ENCODE results near the gene MTHFD1.

DNA sequence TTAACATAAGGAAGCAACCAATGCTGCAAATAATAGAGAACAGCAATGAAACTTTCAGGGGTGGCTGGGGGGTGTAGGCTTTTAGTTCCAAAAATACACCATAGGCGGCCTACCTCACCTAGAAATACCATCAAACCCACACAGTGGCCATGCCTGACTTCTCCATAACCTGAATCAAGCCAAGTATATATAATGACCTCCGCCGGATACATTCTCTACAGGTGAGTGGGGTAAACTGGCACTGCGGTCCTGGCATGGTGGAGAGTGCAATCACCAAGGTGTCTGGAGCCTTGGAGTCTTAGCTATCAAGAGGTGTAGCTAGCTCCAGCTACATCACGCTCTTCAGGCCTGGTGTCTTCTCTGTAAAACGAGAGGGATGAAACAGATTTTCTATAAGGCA is 114.3 kb downstream of the MTHFD1 start:
- TF ChIP-seq, protein P1, sequence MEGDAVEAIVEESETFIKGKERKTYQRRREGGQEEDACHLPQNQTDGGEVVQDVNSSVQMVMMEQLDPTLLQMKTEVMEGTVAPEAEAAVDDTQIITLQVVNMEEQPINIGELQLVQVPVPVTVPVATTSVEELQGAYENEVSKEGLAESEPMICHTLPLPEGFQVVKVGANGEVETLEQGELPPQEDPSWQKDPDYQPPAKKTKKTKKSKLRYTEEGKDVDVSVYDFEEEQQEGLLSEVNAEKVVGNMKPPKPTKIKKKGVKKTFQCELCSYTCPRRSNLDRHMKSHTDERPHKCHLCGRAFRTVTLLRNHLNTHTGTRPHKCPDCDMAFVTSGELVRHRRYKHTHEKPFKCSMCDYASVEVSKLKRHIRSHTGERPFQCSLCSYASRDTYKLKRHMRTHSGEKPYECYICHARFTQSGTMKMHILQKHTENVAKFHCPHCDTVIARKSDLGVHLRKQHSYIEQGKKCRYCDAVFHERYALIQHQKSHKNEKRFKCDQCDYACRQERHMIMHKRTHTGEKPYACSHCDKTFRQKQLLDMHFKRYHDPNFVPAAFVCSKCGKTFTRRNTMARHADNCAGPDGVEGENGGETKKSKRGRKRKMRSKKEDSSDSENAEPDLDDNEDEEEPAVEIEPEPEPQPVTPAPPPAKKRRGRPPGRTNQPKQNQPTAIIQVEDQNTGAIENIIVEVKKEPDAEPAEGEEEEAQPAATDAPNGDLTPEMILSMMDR (IDR thresholded peaks at IDR 0.05; ENCODE audit: extremely low read depth in 1 of 2, insufficient read depth in 1 of 2, low read depth in 1 of 2, low read length in 2 of 2): no peak
- TF ChIP-seq POLR2A (IDR thresholded peaks at IDR 0.05; ENCODE audit: low read depth, low read length): no peak
- TF ChIP-seq, protein P2, sequence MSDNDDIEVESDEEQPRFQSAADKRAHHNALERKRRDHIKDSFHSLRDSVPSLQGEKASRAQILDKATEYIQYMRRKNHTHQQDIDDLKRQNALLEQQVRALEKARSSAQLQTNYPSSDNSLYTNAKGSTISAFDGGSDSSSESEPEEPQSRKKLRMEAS (IDR thresholded peaks at IDR 0.05; ENCODE audit: insufficient read depth, insufficient read length): no peak

Data from endothelial cell of umbilical vein (primary cell).